GM18499 (cell line): Measurements from ENCODE around the gene SAC3D1.
"Not testable (repeated sequence)": the region's sequence is repeated elsewhere in the genome, so short reads cannot be mapped to it uniquely, and the experiment has no call there.

Experiments
- ATAC-seq: cut with Tn5 transposase; IDR thresholded peaks from one replicate; pipeline ENCODE4 v1.9.1; 2021; ENCODE audit warnings: moderate number of reproducible peaks; ENCODE audit not compliant: insufficient read depth, unreplicated experiment

SAC3D1 gene

GRCh38 chr11:65021509-65021908 is 19.5 kb upstream of the SAC3D1 start:
- ATAC-seq: no peak

GRCh38 chr11:65023502-65023901 is 17.5 kb upstream of the SAC3D1 start:
- ATAC-seq: not testable (repeated sequence)

- ATAC-seq: no peak
These were observed 14.2 kb upstream of the SAC3D1 start for GRCh38 chr11:65026810-65027209.

GRCh38 chr11:65027213-65028067 is 13.6 kb upstream of the SAC3D1 start, which contains the start of gene SNX15:
SNX15 (plus strand) TSS chr11:65027439; CDS start chr11:65027538, 99 bp downstream.
- ATAC-seq: peak; percentile 72

GRCh38 chr11:65032216-65032615 is 8.8 kb upstream of the SAC3D1 start:
- no peak for ATAC-seq

GRCh38 chr11:65034423-65034822 is 6.6 kb upstream of the SAC3D1 start:
- ATAC-seq: no peak

GRCh38 chr11:65035579-65035978 is 5.4 kb upstream of the SAC3D1 start:
- ATAC-seq: no peak

GRCh38 chr11:65036931-65037330 is 4.1 kb upstream of the SAC3D1 start:
- no peak for ATAC-seq

GRCh38 chr11:65040520-65040846 is 527 bp upstream of the SAC3D1 start:
- no peak for ATAC-seq

GRCh38 chr11:65042891-65043290 is 1.9 kb downstream of the SAC3D1 start:
- no peak for ATAC-seq

- no peak for ATAC-seq
These were observed 3.0 kb downstream of the SAC3D1 start for GRCh38 chr11:65043881-65044501.

- ATAC-seq: no peak
These were observed 4.1 kb downstream of the SAC3D1 start for GRCh38 chr11:65045061-65045460.

- ATAC-seq: no peak
These were observed 4.7 kb downstream of the SAC3D1 start for GRCh38 chr11:65045728-65046127.

GRCh38 chr11:65047581-65048422 is 6.8 kb downstream of the SAC3D1 start:
- ATAC-seq: no peak

GRCh38 chr11:65051398-65051858 is 10.4 kb downstream of the SAC3D1 start:
- ATAC-seq: no peak

GRCh38 chr11:65053827-65054508 is 13.0 kb downstream of the SAC3D1 start:
- no peak for ATAC-seq

- ATAC-seq: no peak
These were observed 14.5 kb downstream of the SAC3D1 start for GRCh38 chr11:65055538-65055937.

- no peak for ATAC-seq
These were observed 16.0 kb downstream of the SAC3D1 start for GRCh38 chr11:65056999-65057398.

GRCh38 chr11:65057526-65057925 is 16.5 kb downstream of the SAC3D1 start:
- ATAC-seq: no peak

GRCh38 chr11:65058012-65058411 is 17.0 kb downstream of the SAC3D1 start:
- ATAC-seq: no peak
